Measurements from ENCODE around the gene COMP. TPM values are rescaled to one million over a fixed set of nuclear protein-coding genes. Genes with fewer than 3 reads are reported as not detected.

Gene COMP
- total RNA-seq, 1 experiment from 2014 or later: 0.69 TPM

GRCh38 chr19:18807861-18808331 lies 16.8 kb upstream of the COMP start:
- H3K4me1 ChIP-seq (ENCODE audit: control insufficient read depth, insufficient read depth, low read length): no peaks in the 10 kb centered on the region
- POLR2A ChIA-PET: no interaction called here
- no peak overlapping the region for H3K27ac ChIP-seq (ENCODE audit: low read length)
- CTCF ChIA-PET: no interaction called here
- H3K36me3 ChIP-seq (ENCODE audit: control insufficient read depth, insufficient read depth, low read length): no peaks in the 10 kb centered on the region
- no peaks in the 10 kb centered on the region for H3K27me3 ChIP-seq (ENCODE audit: control insufficient read depth, insufficient read depth, low read length)
- intact Hi-C loops (cut with micrococcal nuclease; ENCODE audit: unreplicated experiment): no loop called here
- no TSS peak for BruUV-seq (replicated peaks)
- no peak for DNase-seq (ENCODE audit: low read depth, low spot score)
- no peak overlapping the region for H3K4me3 ChIP-seq (ENCODE audit: low read depth in 2 of 2, low read length in 2 of 2)
- no peaks in the 10 kb centered on the region for H3K9me3 ChIP-seq (ENCODE audit: control insufficient read depth, insufficient read depth, low read depth, low read length)
- no peak for TF ChIP-seq SIN3A (IDR thresholded peaks at IDR 0.05; ENCODE audit: borderline replicate concordance, insufficient read depth, low read depth, low read length)
- TF ChIP-seq REST (IDR thresholded peaks at IDR 0.05; ENCODE audit: insufficient read depth in 1 of 2, low read depth in 2 of 2, low read length in 1 of 2): no peak
- no peak for TF ChIP-seq POLR2AphosphoS5 (IDR thresholded peaks at IDR 0.05; ENCODE audit: low read depth, low read length)
- TF ChIP-seq TCF7L2 (IDR thresholded peaks at IDR 0.05; ENCODE audit: low read depth, low read length): no peak
- no peak for TF ChIP-seq CTCF (IDR thresholded peaks at IDR 0.05)
- ATAC-seq: peak; percentile 38; the same call in 1 of the 2 replicates
- in situ Hi-C loops (cut with HindIII; ENCODE audit: low pct_unique_long_range_greater_than_20kb, low sequenced_read_pairs): no loop called here

- Histone ChIP-seq H3K27me3 (ENCODE audit: control insufficient read depth, insufficient read depth, low read length) (no peaks in the 10 kb centered on the region), H3K27ac (ENCODE audit: low read length) (no peak overlapping the region), H3K9me3 (ENCODE audit: control insufficient read depth, insufficient read depth, low read depth, low read length) (no peaks in the 10 kb centered on the region), H3K4me1 (ENCODE audit: control insufficient read depth, insufficient read depth, low read length) (no peaks in the 10 kb centered on the region), H3K36me3 (ENCODE audit: control insufficient read depth, insufficient read depth, low read length) (no peaks in the 10 kb centered on the region), H3K4me3 (ENCODE audit: low read depth in 2 of 2, low read length in 2 of 2) (no peak overlapping the region)
- ChIA-PET CTCF (no interaction called here), POLR2A (no interaction called here)
- DNase-seq (ENCODE audit: low read depth, low spot score) (no peak), ATAC-seq (no peak)
- intact Hi-C loops (cut with micrococcal nuclease; ENCODE audit: unreplicated experiment) (no loop called here), in situ Hi-C loops (cut with HindIII; ENCODE audit: low pct_unique_long_range_greater_than_20kb, low sequenced_read_pairs) (no loop called here)
- no peak for TF ChIP-seq SIN3A (IDR thresholded peaks at IDR 0.05; ENCODE audit: borderline replicate concordance, insufficient read depth, low read depth, low read length)
- BruUV-seq (replicated peaks): no TSS peak
Observed at GRCh38 chr19:18804643-18805042, 13.5 kb upstream of the COMP start.

- TF ChIP-seq TCF7L2 (IDR thresholded peaks at IDR 0.05; ENCODE audit: low read depth, low read length) (no peak), POLR2AphosphoS5 (IDR thresholded peaks at IDR 0.05; ENCODE audit: low read depth, low read length) (no peak), CTCF (IDR thresholded peaks at IDR 0.05) (no peak), SIN3A (IDR thresholded peaks at IDR 0.05; ENCODE audit: borderline replicate concordance, insufficient read depth, low read depth, low read length) (no peak), REST (IDR thresholded peaks at IDR 0.05; ENCODE audit: insufficient read depth in 1 of 2, low read depth in 2 of 2, low read length in 1 of 2) (no peak)
- in situ Hi-C loops (cut with HindIII; ENCODE audit: low pct_unique_long_range_greater_than_20kb, low sequenced_read_pairs): no loop called here
Observed at GRCh38 chr19:18804139-18804601, 13.1 kb upstream of the COMP start.

More at GRCh38 chr19:18804139-18804601, 13.1 kb upstream of the COMP start:
- POLR2A ChIA-PET: no interaction called here
- BruUV-seq (replicated peaks): no TSS peak
- H3K27ac ChIP-seq (ENCODE audit: low read length): no peak overlapping the region
- no peaks in the 10 kb centered on the region for H3K36me3 ChIP-seq (ENCODE audit: control insufficient read depth, insufficient read depth, low read length)
- CTCF ChIA-PET: no interaction called here
- no peaks in the 10 kb centered on the region for H3K4me1 ChIP-seq (ENCODE audit: control insufficient read depth, insufficient read depth, low read length)
- no peaks in the 10 kb centered on the region for H3K27me3 ChIP-seq (ENCODE audit: control insufficient read depth, insufficient read depth, low read length)
- ATAC-seq (no peak), DNase-seq (ENCODE audit: low read depth, low spot score) (no peak)
- H3K9me3 ChIP-seq (ENCODE audit: control insufficient read depth, insufficient read depth, low read depth, low read length): no peaks in the 10 kb centered on the region
- no peak overlapping the region for H3K4me3 ChIP-seq (ENCODE audit: low read depth in 2 of 2, low read length in 2 of 2)
- intact Hi-C loops (cut with micrococcal nuclease; ENCODE audit: unreplicated experiment): no loop called here
